PFSK-1 (cell line): Measurements from ENCODE around the gene KMT2C.

ENCODE experiments used
- FOXP2 ChIP-seq: optimal IDR thresholded peaks from 2 replicates; pipeline ENCODE3; 2011; ENCODE audit warnings: borderline replicate concordance, control low read depth, inconsistent platforms; ENCODE audit not compliant: insufficient read depth; ENCODE audit errors: extremely low read length, extremely low read depth
- POLR2AphosphoS5 ChIP-seq: IDR thresholded peaks from 2 replicates; pipeline ENCODE4 v1.6.1; 2012; ENCODE audit warnings: low read depth, mild to moderate bottlenecking, control low read depth, low read length, moderate library complexity
- SIN3A ChIP-seq: IDR thresholded peaks from 2 replicates; pipeline ENCODE4 v1.6.1; 2012; ENCODE audit warnings: mild to moderate bottlenecking, low read length, moderate library complexity, borderline replicate concordance; ENCODE audit not compliant: insufficient read depth
- TAF1 ChIP-seq: IDR thresholded peaks from 2 replicates; pipeline ENCODE4 v1.6.1; 2012; ENCODE audit warnings: low read length, control low read depth, borderline replicate concordance; ENCODE audit not compliant: insufficient read depth
- TF ChIP-seq, protein P1 (sequence below), 2 experiments: IDR thresholded peaks; 2 replicates each; pipeline versions ENCODE4 v1.6.1 to v1.8.0; 2011 to 2012; ENCODE audit warnings: low read depth in 2 of 2, low read length in 2 of 2, control low read depth in 1 of 2, inconsistent platforms in 1 of 2, mild to moderate bottlenecking in 1 of 2, moderate library complexity in 1 of 2; ENCODE audit not compliant: insufficient read depth in 1 of 2

GRCh38 chr7:152117356-152117755 is 318.4 kb downstream of the KMT2C start:
- TF ChIP-seq, protein P1, sequence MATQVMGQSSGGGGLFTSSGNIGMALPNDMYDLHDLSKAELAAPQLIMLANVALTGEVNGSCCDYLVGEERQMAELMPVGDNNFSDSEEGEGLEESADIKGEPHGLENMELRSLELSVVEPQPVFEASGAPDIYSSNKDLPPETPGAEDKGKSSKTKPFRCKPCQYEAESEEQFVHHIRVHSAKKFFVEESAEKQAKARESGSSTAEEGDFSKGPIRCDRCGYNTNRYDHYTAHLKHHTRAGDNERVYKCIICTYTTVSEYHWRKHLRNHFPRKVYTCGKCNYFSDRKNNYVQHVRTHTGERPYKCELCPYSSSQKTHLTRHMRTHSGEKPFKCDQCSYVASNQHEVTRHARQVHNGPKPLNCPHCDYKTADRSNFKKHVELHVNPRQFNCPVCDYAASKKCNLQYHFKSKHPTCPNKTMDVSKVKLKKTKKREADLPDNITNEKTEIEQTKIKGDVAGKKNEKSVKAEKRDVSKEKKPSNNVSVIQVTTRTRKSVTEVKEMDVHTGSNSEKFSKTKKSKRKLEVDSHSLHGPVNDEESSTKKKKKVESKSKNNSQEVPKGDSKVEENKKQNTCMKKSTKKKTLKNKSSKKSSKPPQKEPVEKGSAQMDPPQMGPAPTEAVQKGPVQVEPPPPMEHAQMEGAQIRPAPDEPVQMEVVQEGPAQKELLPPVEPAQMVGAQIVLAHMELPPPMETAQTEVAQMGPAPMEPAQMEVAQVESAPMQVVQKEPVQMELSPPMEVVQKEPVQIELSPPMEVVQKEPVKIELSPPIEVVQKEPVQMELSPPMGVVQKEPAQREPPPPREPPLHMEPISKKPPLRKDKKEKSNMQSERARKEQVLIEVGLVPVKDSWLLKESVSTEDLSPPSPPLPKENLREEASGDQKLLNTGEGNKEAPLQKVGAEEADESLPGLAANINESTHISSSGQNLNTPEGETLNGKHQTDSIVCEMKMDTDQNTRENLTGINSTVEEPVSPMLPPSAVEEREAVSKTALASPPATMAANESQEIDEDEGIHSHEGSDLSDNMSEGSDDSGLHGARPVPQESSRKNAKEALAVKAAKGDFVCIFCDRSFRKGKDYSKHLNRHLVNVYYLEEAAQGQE (IDR thresholded peaks at IDR 0.05; ENCODE audit: insufficient read depth in 1 of 2, low read depth in 2 of 2, low read length in 2 of 2): no peak
- TF ChIP-seq TAF1: no peak
- no peak for TF ChIP-seq POLR2AphosphoS5
- no peak for TF ChIP-seq SIN3A
- no peak for TF ChIP-seq FOXP2
